ENCODE results near the gene TTLL1.
"Not testable (repeated sequence)": the region's sequence is repeated elsewhere in the genome, so short reads cannot be mapped to it uniquely, and the experiment has no call there.

TTLL1 gene

DNA sequence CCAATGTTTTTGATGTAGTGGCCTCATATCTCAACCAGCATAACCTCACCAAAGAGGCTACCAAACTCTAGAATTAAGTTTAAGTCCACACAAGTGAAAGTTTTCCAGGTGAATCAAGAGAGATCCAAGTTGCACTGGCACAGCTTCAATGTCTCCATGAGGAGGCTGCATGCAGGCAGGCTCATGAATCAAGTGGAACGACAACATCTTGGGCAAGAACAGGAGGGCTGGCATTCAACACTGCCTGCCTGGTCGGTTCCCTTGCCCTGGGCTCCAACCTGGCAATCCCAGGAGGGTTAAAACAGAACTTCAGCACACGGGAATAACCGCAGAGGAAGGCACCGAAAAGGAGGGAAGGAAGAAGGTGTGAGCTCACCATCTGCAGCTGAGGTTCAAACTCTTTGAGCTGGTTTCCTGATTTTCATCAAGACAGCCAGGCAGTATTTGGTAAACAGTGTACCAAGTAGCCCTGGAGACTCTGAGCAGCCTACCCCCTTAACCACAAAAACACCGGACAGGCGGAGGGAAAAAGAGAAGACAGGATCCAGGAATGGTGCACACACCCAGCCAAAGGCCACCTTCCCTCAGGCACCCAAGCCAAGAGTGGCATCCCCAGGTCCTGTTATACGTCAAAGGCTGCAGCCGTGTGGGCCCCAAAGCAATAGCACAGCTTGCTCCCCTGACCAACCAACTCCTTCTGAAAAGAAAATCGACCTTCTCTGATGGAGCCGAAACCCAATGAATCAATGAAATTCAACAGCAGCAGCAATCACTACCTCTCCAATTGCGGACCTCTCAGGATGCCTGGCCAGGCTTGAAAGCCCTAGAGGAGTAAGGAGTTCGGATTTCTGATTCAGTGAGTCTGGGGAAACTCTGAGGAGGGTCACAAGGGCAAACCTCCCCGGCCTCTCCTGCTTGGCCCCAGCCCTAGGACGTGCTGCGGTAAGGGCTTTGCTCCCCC, 75.6 kb downstream of the TTLL1 start:
- DNase-seq (ENCODE audit: low spot score), result no peak

DNA sequence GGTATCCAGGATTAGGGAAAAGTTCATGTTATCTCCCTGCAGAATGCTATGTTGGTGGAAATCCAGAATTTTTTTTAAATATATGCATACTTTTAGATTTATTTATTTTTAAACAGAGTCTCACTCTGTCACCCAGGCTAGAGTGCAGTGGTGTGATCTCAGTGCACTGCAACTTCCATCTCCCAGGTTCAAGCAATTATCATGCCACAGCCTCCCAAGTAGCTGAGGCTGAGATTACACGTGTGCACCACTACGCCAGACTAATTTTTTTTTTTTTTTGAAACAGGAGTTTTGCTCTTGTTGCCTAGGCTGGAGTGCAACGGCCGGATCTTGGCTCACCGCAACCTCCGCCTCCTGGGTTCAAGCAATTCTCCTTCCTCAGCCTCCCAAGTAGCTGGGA, 76.8 kb downstream of the TTLL1 start:
- DNase-seq (ENCODE audit: low spot score), result no peak

DNA sequence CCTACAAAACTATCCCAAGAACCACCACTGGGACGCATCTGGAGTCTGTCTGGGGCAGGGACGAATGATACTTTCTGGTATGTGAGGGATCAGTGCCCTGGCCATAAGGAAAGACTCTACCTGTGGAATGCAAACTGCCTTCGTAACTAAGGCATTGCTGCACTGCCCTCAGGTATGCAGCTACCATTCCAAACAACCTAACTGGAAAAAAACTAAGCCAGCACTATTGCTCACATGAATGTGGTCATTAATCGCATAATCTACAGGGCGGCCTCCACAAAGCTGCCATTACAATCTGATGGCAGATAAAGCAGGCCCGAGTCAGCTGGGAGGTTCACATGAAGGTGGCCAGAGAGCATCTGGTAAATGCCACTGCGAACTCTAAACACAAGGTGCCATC, 78.1 kb downstream of the TTLL1 start:
- no peak for DNase-seq (ENCODE audit: low spot score)

DNA sequence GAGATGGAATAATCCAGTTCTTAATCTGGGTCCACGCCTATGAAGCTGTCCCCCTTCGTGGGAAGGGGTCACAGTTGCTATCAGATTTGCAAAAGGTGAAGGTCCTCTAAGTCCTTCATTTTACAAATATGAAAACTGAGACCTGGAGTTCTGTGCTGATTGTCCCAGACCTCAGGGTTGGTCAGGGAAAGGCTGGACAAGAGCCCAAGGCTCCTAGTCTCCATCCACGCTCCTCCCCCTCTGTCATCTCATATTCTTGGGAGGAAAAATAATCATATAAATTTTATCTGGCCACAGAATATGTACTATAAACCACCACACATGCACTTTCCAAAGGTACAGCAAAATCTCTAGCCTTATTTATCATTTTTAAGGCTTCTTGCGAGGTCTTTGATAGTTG, 79.7 kb downstream of the TTLL1 start:
- no peak for DNase-seq (ENCODE audit: low spot score)

DNA sequence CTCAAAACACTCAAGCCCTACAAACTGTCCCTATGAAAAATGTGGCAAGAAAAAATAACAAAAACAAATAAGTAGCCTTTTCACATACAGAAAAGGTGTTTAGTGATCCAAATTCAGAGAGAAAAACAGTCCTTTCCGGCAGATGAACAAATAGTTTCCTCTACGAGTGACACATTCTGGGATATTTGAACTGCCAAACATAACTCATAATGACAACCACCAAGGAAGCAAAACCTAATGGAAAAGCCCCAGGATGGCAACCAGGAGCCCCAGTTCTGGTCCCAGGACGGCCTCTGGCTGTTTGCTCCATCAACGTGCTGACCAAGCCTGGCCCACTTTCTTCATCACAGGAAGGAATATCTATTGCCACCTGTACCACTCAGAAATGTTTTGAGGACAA, 80.3 kb downstream of the TTLL1 start:
- no peak for DNase-seq (ENCODE audit: low spot score)

DNA sequence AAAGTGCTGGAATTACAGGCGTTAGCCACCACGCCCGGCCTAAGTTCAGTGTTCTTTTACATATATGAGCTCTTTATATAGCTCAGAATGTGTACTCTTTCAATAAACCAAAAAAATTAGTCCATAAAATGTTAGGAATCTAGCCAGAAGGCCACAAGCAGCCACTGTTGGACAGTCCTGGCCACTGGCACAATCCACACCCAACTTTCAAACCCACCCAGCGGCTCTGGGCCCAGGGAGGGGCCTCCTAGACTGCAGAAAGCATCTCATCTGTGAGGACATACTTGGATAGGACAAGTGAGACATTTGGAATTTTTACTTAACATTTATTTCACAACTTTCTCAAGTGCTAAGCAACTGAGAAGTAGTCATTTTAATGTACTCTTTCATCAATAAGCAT, 80.7 kb downstream of the TTLL1 start:
- no peak for DNase-seq (ENCODE audit: low spot score)

DNA sequence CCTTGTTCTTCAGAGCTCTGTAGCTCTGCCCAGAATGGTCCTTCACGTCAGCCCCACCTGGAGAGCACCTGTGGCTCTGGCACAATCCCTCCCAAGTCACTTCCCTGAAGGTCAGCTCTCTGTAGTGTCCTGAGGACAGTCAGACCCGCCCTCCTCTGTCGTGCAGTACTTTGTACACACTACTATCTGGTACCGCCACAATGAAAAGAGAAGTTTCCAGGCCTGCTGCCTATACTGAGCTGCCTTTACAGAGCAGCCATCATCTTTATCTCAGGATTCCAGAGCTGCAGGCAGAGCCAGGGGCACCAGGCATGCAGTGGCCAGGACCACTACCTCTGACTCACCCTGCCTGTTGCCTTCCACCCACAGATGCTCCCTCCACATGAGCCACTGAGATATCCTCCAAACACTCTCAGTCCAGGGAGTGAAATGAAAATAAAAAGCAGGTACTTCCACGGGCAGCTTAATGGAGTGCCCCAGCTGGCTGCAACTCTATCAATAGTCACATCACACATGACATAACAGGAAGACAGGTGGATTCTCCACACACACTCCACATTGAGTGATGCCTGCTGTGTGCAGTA, 81.6 kb downstream of the TTLL1 start:
- no peak for DNase-seq (ENCODE audit: low spot score)

DNA sequence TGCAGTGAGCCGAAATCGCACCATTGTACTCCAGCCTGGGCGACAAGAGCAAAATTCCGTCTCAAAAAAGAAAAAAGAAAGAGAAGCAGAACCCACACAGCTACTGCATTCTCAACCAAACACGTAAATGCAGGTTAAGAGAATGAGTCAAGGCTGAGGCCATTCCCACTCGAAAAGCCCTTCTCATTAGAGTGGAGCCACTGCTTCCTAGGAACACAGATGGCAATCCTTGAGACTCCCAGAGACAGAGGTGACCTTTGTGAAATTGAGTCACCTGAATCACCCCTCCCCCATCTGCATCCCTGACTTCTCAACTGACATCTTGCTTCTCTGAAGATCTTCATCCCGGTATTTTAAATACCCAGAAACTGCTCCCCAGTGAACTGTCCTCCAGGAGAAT, 82.4 kb downstream of the TTLL1 start:
- no peak for DNase-seq (ENCODE audit: low spot score)

DNA sequence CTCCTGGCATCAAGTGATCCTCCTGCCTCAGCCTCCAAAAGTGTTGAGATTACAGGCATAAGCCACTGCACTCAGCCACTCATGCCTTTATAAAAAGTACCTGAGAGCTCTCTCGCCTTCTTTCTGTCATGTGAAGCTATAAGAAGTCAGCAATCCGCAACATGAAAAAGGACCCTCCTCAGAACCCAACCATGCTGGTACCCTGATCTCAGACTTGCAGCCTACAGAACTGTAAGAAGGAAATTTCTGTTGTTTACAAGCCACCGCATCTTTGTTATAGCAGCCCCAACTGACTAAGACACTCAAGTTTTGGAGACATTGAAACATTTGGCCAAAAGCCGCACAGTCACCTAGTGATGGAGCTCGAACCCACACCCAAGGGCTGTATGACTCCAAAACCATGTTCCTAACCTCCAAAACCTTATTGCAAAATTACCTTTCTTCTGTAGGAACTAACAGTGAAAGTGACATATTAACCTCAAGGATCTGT, 83.1 kb downstream of the TTLL1 start:
- no peak for DNase-seq (ENCODE audit: low spot score)

DNA sequence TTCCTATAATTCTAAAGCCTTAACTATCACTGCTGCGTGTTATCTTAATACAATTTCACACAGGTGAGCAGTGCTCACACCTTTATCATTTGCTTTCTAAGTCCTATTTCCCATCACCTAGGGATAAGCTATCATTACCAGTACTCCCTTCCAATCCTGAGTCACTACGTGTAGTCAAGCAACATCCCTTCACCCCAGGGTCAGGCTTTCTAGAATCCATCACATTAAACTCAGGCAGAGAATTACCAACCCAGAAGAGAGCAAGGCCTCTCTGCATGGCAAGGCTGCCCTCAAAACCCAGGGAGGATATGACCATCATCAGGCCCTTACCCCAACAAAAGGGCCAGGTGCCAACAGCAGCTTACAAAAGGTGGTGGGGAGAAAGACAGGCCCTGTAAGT, 84.1 kb downstream of the TTLL1 start:
- DNase-seq (ENCODE audit: low spot score), result no peak

DNA sequence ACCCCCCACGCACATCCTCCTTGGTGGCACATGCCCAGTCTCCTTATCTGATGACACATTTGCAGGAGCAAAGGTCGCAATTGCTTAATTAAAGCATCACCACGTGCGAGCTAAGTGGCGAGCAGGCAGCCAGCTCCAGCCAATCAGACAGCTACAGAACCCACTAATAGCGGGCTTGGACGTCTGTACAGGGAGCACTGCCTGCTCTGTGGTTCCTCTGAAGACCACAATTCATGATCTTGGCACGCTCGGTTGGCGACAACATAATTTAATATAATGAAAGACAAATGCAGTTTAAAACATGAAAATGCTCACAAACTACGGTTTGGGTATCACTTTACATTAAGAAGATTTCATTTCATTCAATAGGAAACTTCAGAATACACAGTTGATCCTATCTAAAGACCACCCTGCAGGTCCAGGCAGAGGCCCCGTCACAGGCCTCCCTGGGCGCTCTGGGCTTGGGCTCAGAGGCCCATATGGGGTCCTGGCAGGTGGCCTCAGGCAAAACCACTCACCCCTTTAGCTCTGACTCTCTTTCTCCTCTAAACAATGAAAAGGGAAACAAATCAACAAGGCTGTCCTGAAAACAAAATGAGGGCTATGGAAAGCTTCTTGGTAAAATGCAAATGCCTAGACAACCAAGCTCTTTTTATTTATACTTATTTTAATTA, 84.7 kb downstream of the TTLL1 start:
- no peak for DNase-seq (ENCODE audit: low spot score)

DNA sequence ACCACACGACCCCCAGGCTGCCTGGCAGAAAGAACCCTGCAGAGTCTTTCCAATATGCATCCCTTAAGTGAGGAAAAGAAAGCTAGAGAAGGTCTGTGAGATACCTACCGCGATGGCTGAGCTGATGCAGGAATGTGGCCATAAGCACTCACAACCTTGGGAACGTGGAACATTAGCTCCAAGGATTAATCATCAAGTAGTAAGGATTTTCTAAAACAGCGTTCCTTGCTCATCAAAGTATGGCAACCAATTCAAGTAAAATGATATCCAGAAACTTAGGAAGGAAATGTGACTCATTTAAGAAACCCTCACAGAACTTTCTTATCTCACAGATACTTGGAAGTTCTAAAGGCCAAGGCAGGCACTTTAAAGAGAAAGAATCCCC, 87.0 kb downstream of the TTLL1 start:
- DNase-seq (ENCODE audit: low spot score), result no peak

DNA sequence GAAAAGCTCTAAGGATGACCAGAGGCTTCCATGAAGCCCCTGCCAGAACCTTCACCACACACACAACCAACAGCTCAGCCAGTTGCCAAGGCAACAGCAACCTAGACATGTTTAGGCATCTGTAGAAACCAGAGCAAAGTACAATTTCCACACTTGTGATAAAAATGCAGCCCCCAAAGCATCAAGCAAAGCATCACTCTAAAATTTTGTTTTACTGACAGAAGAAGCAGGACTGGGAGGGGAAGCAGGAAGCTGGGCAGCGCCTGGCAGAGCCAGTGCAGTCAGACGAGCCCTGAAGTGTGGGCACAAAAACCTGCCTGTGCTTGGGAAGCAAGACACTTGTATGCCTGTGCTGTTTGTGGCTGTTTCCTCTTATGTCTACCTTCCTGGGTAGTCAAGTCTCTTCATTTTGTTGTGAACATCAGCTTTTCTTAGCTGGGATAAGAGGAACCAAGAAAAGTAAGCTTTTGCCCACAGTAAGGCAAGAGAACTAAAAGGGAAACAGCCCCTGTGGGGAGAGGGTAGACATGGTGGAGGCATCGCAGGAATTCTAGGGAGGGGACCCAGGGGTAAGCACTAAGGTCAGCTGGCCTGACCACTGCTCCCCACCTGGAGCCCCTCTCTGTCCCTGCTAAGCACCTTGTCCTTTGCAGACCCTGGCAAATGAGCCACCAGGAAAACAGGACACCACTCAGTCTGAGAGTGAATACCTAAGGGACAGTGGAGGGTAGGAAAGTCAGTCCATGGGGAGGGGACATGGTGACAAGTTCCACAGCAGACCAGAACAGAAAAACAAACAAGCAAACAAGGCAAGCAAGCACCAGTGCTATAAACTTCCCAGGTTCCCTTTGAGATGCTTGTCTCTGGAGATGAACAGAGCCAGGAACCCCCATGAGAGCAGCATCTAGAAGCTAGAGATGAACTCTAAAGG, 87.7 kb downstream of the TTLL1 start:
- DNase-seq (ENCODE audit: low spot score), result no peak

DNA sequence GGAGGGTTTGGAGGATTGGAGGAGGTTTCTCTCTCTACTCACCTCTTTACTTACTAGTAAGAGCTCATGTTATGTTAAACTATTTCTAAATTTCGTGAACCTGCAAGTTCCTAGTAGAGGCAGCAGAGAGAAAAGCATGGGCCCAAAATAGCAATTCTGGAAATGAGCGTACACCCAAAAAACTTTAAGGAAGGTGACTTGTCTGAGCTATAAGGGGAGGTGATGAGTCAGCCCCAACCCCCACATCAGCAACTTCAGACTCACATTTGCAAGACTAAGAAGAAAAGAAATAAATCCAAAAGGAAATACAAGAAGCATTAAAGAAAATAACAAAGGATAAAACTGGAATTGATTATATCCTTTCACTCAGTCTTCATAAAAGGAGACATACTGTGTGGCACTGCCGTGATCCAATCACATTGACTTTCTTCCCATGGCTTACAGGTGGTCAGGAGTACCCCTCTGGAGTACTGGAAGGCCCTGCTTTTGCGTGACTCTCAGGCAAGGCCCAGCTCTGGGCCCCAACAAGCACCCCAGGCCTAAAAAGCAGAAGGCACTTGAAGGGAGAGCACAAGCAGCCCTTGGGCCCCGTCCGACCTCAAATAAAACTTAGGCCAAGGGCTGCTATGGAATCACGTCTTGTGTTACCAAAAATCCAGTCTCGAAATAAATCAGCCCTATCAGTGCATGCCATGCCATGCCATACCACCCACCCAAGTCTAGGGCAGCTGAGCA, 88.6 kb downstream of the TTLL1 start:
- DNase-seq (ENCODE audit: low spot score), result no peak

DNA sequence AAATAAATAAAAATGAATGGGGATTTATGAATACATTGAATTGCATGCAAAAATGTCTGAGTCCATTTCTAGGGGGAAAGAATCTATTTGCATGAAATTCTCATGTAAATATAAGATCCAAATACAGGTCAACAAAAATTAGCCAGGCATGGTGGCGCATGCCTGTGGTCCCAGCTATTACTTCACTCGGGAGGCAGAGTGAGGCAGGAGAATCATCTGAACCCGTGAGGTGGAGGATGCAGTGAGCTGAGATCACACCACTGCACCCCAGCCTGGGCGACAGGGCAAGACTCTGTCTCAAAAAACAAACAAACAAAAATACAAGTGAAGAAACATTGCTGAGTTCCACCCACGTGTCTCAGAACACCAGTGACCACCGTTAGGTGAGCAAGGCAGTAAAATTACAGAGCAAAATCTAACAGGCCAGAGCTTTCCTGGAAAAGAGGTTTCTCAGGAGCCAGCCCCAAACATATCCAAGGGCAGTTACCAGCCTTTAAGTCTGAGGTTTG, 91.6 kb downstream of the TTLL1 start:
- no peak for DNase-seq (ENCODE audit: low spot score)

DNA sequence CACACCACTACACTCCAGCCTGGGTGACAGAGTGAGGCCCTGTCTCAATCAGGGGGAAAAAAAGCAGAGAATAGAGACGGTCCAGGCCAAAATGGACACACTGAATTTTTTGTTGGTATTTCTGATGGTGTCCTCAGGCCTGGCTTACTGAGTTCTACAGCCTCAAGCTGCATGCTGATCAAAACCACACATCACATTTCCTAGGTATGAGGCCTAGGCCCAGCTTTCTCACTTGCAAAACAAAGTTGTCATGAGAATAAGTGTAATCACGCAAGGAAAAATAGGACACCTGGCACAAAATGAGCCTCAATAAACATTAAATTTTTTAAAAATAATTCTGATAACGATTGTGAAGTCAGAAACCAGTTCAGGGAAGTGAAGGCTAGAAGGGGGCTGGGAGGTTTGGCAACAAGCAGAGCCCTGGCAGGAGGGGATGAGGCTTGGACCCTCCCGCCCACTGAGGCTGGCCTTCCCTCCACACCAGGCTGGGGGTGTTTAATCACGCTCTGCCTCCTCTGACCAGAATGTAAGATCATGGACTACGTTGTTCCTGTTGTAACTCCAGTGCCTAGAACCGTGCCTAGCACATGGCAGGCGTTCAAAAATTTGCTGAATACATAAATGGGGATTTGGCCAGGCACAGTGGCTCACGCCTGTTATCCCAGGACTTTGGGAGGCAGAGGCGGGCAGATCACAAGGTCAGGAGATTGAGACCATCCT, 92.4 kb downstream of the TTLL1 start:
- no peak for DNase-seq (ENCODE audit: low spot score)

DNA sequence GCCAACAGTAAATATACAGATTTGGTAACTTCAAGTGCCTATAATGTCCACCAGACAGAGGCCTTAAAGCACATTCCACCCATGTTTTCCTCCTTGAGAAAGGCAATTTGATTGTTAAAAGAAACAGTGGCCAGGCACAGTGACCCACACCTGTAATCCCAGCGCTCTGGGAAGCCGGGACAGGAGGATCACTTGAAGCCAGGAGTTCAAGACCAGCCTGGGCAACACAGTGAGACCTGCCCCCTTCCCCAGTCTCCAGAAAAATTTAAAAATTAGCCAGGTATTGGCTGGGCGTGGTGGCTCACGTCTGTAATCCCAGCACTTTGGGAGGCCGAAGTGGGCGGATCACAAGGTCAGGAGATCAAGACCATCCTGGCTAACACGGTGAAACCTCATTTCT, 93.5 kb downstream of the TTLL1 start:
- DNase-seq (ENCODE audit: low spot score), result not testable (repeated sequence)

DNA sequence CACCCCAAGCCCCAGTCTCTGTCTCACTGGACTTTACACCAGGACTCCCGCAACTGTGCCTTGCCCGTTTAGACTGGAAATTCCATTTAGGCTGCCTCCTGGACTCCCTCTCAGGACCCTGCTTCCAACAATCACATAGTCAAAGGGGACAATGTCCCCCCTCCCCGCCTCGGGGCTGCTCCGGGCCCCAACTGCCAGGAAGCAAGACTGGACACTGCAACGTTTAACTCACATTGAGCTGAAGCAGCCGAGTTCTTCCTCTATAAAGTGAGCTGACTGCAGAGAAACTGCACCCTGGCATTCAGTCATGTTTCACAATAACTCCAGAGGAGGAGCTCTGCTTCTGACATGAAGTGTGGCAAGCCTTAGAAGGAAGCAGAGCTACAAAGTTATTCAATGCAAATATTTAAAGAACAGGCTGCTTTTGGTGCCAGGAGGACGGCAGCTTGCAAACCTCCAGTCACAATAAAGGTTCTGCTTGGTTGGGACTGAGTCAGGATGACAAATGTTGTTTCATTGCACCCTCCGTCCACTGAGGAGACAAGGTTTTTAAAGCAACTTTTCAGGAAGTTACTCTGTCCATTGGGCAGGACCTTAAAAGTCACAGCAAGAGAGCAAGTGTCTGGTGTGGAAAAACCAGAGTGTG, 94.2 kb downstream of the TTLL1 start:
- DNase-seq (ENCODE audit: low spot score), result no peak

DNA sequence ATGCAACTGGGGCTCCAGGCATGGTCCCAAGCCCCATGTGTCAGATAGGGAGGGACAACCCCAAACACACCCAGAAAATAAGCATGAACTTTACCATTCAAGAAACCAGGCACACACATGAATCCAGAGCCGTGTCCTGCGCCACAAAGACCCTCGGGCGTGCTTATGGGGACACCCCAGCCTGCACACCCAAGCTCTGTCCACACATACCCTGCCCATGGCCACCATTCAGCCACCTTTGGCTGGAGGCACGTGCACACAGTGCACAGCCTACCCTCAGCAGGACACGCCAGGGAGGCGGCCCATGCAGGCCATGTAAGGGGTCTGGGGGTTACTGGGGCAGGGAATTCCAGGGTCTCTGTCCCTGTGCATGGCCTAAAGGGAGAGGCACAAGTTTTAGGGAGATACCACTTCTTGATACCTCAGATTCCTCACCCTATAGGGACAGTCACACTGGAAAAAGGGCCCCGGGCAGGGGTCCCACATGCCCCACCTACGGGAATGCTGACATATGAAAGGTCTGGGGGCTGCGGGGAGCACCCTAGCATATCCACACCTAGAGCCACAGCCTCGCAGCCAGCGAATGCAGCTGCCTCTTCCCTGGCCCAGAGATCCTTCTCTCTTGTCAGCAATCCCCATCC, 94.8 kb downstream of the TTLL1 start:
- no peak for DNase-seq (ENCODE audit: low spot score)
